ENCODE data around the gene ATP2B1.

DNA sequence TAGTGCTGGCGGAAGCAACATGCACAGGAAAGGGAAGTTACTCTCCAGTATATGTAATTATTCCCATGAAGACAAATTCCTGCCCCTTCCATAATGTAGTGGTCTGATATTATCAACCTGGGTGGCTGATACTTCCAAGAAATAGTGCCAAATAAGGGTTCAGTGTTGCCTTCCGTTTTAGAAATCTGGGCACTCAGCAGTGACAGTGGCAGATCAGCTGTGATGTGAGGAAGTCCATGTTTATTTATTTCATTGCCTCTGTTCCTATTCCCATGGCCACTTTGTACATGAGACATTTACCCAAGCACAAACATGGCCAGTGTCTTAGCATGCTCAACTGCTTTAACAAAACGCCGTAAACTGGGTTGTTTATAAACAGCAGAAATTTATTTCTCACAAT is 162.5 kb downstream of the ATP2B1 start:
- TF ChIP-seq EZH2phosphoT487 (IDR thresholded peaks at IDR 0.05; ENCODE audit: borderline replicate concordance, low read length) (no peak), EZH2 (IDR thresholded peaks at IDR 0.05; ENCODE audit: low read length, unreplicated experiment) (no peak)
- TF ChIP-seq, protein P1, sequence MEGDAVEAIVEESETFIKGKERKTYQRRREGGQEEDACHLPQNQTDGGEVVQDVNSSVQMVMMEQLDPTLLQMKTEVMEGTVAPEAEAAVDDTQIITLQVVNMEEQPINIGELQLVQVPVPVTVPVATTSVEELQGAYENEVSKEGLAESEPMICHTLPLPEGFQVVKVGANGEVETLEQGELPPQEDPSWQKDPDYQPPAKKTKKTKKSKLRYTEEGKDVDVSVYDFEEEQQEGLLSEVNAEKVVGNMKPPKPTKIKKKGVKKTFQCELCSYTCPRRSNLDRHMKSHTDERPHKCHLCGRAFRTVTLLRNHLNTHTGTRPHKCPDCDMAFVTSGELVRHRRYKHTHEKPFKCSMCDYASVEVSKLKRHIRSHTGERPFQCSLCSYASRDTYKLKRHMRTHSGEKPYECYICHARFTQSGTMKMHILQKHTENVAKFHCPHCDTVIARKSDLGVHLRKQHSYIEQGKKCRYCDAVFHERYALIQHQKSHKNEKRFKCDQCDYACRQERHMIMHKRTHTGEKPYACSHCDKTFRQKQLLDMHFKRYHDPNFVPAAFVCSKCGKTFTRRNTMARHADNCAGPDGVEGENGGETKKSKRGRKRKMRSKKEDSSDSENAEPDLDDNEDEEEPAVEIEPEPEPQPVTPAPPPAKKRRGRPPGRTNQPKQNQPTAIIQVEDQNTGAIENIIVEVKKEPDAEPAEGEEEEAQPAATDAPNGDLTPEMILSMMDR (conservative IDR thresholded peaks at IDR 0.05; ENCODE audit: low read depth, low read length) = no peak
